GM19193 (cell line): ENCODE data around the gene HMSD.

Experiments used
- POLR2A ChIP-seq: IDR thresholded peaks from 4 replicates; pipeline ENCODE4 v1.6.1; 2011; ENCODE audit not compliant: insufficient read depth, insufficient read length; ENCODE audit errors: extremely low read depth

HMSD gene

GRCh38 chr18:63949068-63949737 is at the start of gene HMSD:
Gene HMSD (plus strand): TSS chr18:63949301. CDS start chr18:63953456, 4,155 bp downstream.
- TF ChIP-seq POLR2A = peak; percentile 69

- no peak for TF ChIP-seq POLR2A
Observed at GRCh38 chr18:63903851-63904570, 45.1 kb upstream of the HMSD start.

- no peak for TF ChIP-seq POLR2A
Observed at GRCh38 chr18:63904694-63905093, 44.4 kb upstream of the HMSD start.

- TF ChIP-seq POLR2A = no peak
Observed at GRCh38 chr18:63905361-63905760, 43.7 kb upstream of the HMSD start.

- no peak for TF ChIP-seq POLR2A
Observed at GRCh38 chr18:63906056-63906455, 43.0 kb upstream of the HMSD start.

- no peak for TF ChIP-seq POLR2A
Observed at GRCh38 chr18:63907664-63908063, 41.4 kb upstream of the HMSD start, which contains the start of gene SERPINB10. Gene SERPINB10 (plus strand): TSS chr18:63907958. CDS start chr18:63915511, 7,553 bp downstream.

GRCh38 chr18:63908858-63909257 is 40.2 kb upstream of the HMSD start:
- no peak for TF ChIP-seq POLR2A

GRCh38 chr18:63909870-63910269 is 39.2 kb upstream of the HMSD start:
- no peak for TF ChIP-seq POLR2A

- no peak for TF ChIP-seq POLR2A
Observed at GRCh38 chr18:63917817-63918216, 31.3 kb upstream of the HMSD start.

- TF ChIP-seq POLR2A = no peak
Observed at GRCh38 chr18:63922049-63922448, 27.1 kb upstream of the HMSD start.

- no peak for TF ChIP-seq POLR2A
Observed at GRCh38 chr18:63924551-63924950, 24.6 kb upstream of the HMSD start.

GRCh38 chr18:63928331-63928730 is 20.8 kb upstream of the HMSD start:
- no peak for TF ChIP-seq POLR2A

GRCh38 chr18:63930773-63931354 is 18.2 kb upstream of the HMSD start:
- no peak for TF ChIP-seq POLR2A

- peak; percentile 39 for TF ChIP-seq POLR2A
Observed at GRCh38 chr18:63936156-63936931, 12.8 kb upstream of the HMSD start.

- TF ChIP-seq POLR2A = no peak
Observed at GRCh38 chr18:63936932-63937393, 12.1 kb upstream of the HMSD start.
